Panc1 (cell line): ENCODE data around the gene CFAP74. TPM values are rescaled to one million over a fixed set of nuclear protein-coding genes. Genes with fewer than 3 reads are reported as not detected.

ENCODE experiments used
- ATAC-seq: fragments of 200-7000 bp; cut with Tn5 transposase; 2 replicates; pipeline ENCODE4 v1.9.1; 2020; ENCODE audit warnings: mild to moderate bottlenecking, moderate library complexity
- BruUV-seq: library from RNA; stranded (reverse); fragments of 400-500 nt; replicated peaks from 2 replicates; lab custom pipeline; 2021; lab: Mats Ljungman, UMichigan
- CTCF ChIA-PET: fragments of 300-600 bp; sonication (Branson Sonifier 250); formaldehyde crosslinking; loops from one replicate; lab custom pipeline; 2022; ENCODE audit warnings: antibody characterized with exemption; lab: Charles Lee
- POLR2A ChIA-PET: fragments of 300-600 bp; sonication (Branson Sonifier 250); formaldehyde crosslinking; loops from one replicate; lab custom pipeline; 2022; ENCODE audit warnings: antibody characterized with exemption; lab: Charles Lee
- DNase-seq: peaks from one replicate; pipeline ENCODE4 v3.0.0-alpha.2; 2010; ENCODE audit warnings: low read depth, low spot score
- H3K27ac ChIP-seq: 2 replicates; pipeline ENCODE4 v1.5.1; 2011; ENCODE audit warnings: mild to moderate bottlenecking, low read length, inconsistent platforms
- H3K27me3 ChIP-seq: fragments of 200-500 bp; sonication (Bioruptor generic); 2 replicates; pipeline ENCODE4 v1.6.0; 2014; ENCODE audit warnings: low read length, inconsistent platforms; ENCODE audit not compliant: control insufficient read depth, insufficient read depth
- H3K36me3 ChIP-seq: fragments of 200-500 bp; sonication (Bioruptor generic); 2 replicates; pipeline ENCODE4 v1.5.1; 2014; ENCODE audit warnings: inconsistent platforms, mild to moderate bottlenecking, low read length, moderate library complexity; ENCODE audit not compliant: control insufficient read depth, insufficient read depth
- H3K4me1 ChIP-seq: 2 replicates; pipeline ENCODE4 v1.5.1; 2011; ENCODE audit warnings: inconsistent platforms, mild to moderate bottlenecking, low read length, moderate library complexity; ENCODE audit not compliant: control insufficient read depth, insufficient read depth
- H3K4me3 ChIP-seq, 2 experiments: 2 replicates each; pipeline ENCODE4 v1.5.1; 2011 to 2012; ENCODE audit warnings: low read depth in 2 of 2, low read length in 2 of 2, mild to moderate bottlenecking in 2 of 2, inconsistent platforms in 1 of 2, moderate library complexity in 1 of 2
- H3K9me3 ChIP-seq: fragments of 200-500 bp; sonication (Bioruptor generic); 2 replicates; pipeline ENCODE4 v1.5.1; 2014; ENCODE audit warnings: low read depth, mild to moderate bottlenecking, inconsistent platforms, low read length, moderate library complexity; ENCODE audit not compliant: control insufficient read depth, insufficient read depth
- CTCF ChIP-seq: fragments of 450-650 bp; IDR thresholded peaks from 2 replicates; pipeline ENCODE4 v1.5.1; 2017; ENCODE audit warnings: mild to moderate bottlenecking
- POLR2AphosphoS5 ChIP-seq: IDR thresholded peaks from 2 replicates; pipeline ENCODE4 v1.6.1; 2012; ENCODE audit warnings: mild to moderate bottlenecking, low read depth, low read length, moderate library complexity
- REST ChIP-seq, 2 experiments: IDR thresholded peaks; 2 replicates each; pipeline ENCODE4 v1.6.1; 2011 to 2012; ENCODE audit warnings: low read depth in 2 of 2, control low read depth in 1 of 2, low read length in 1 of 2, mild to moderate bottlenecking in 1 of 2, moderate library complexity in 1 of 2; ENCODE audit not compliant: insufficient read depth in 1 of 2
- SIN3A ChIP-seq: IDR thresholded peaks from 2 replicates; pipeline ENCODE4 v1.6.1; 2012; ENCODE audit warnings: low read depth, mild to moderate bottlenecking, low read length, moderate library complexity, borderline replicate concordance; ENCODE audit not compliant: insufficient read depth
- TCF7L2 ChIP-seq: IDR thresholded peaks from 2 replicates; pipeline ENCODE4 v1.6.1; 2011; ENCODE audit warnings: mild to moderate bottlenecking, low read depth, low read length, inconsistent platforms
- in situ Hi-C: cut with HindIII; loops from 2 replicates; pipeline ENCODE4 v1.10.0; 2016; ENCODE audit warnings: low sequenced_read_pairs, low pct_unique_long_range_greater_than_20kb
- intact Hi-C: fragments of 100-400 bp; cut with micrococcal nuclease; formaldehyde crosslinking; loops from one replicate; pipeline ENCODE4 v1.10.0; 2022; ENCODE audit not compliant: unreplicated experiment
- total RNA-seq: library from RNA; stranded (reverse); gene quantifications from one replicate; pipeline ENCODE4 v1.2.1, GENCODE V29; 2021; ENCODE audit not compliant: unreplicated experiment

CFAP74 gene
- total RNA-seq, 1 experiment from 2014 or later: not detected

GRCh38 chr1:2039251-2039650 lies 35.7 kb upstream of the CFAP74 start:
- Histone ChIP-seq H3K36me3 (no peaks in the 10 kb centered on the region), H3K27ac (no peak overlapping the region), H3K4me3 (no peak overlapping the region), H3K4me1 (no peaks in the 10 kb centered on the region), H3K9me3 (no peaks in the 10 kb centered on the region), H3K27me3 (no peaks in the 10 kb centered on the region)
- intact Hi-C loops (no loop called here), in situ Hi-C loops (no loop called here)
- BruUV-seq: no TSS peak
- CTCF ChIA-PET: no interaction called here
- TF ChIP-seq SIN3A: no peak
- TF ChIP-seq POLR2AphosphoS5: no peak
- TF ChIP-seq TCF7L2: no peak
- TF ChIP-seq CTCF: no peak
- no peak for TF ChIP-seq REST (IDR thresholded peaks at IDR 0.05; ENCODE audit: insufficient read depth in 1 of 2, low read depth in 2 of 2, low read length in 1 of 2)
- no peak for DNase-seq
- ATAC-seq: no peak
- POLR2A ChIA-PET: no interaction called here

GRCh38 chr1:2038229-2038628 lies 34.6 kb upstream of the CFAP74 start:
- ATAC-seq (no peak), DNase-seq (no peak)
- no peaks in the 10 kb centered on the region for H3K36me3 ChIP-seq
- H3K4me3 ChIP-seq: no peak overlapping the region
- in situ Hi-C loops: no loop called here
- no peak overlapping the region for H3K27ac ChIP-seq
- intact Hi-C loops: no loop called here
- no peaks in the 10 kb centered on the region for H3K4me1 ChIP-seq
- no TSS peak for BruUV-seq
- ChIA-PET POLR2A (no interaction called here), CTCF (no interaction called here)
- H3K27me3 ChIP-seq: no peaks in the 10 kb centered on the region
- H3K9me3 ChIP-seq: no peaks in the 10 kb centered on the region
- TF ChIP-seq TCF7L2 (no peak), SIN3A (no peak)

GRCh38 chr1:2037314-2037979 lies 33.9 kb upstream of the CFAP74 start:
- intact Hi-C loops: no loop called here
- Histone ChIP-seq H3K4me1 (no peaks in the 10 kb centered on the region), H3K4me3 (no peak overlapping the region), H3K27ac (no peak overlapping the region), H3K9me3 (no peaks in the 10 kb centered on the region), H3K27me3 (no peaks in the 10 kb centered on the region), H3K36me3 (no peaks in the 10 kb centered on the region)
- DNase-seq (no peak), ATAC-seq (no peak)
- no TSS peak for BruUV-seq
- CTCF ChIA-PET: no interaction called here
- POLR2A ChIA-PET: no interaction called here
- TF ChIP-seq POLR2AphosphoS5: no peak
- no peak for TF ChIP-seq SIN3A
- TF ChIP-seq CTCF: no peak
- in situ Hi-C loops: no loop called here
